NOMO-1 (cell line): Measurements from ENCODE around the gene ZC3H11A.
"Not testable (repeated sequence)": the region's sequence is repeated elsewhere in the genome, so short reads cannot be mapped to it uniquely, and the experiment has no call there.

Experiments used
- DNase-seq, 2 experiments: peaks; one replicate each; lab custom pipeline; 2025; ENCODE audit not compliant: unreplicated experiment in 2 of 2; lab: John Stamatoyannopoulos, UW

Gene ZC3H11A

GRCh38 chr1:203778789-203779188, 16.6 kb upstream of the ZC3H11A start:
- DNase-seq, result no peak

GRCh38 chr1:203781962-203782361, 13.5 kb upstream of the ZC3H11A start:
- DNase-seq, result no peak

GRCh38 chr1:203789966-203790365, 5.5 kb upstream of the ZC3H11A start:
- DNase-seq, result no peak

- DNase-seq, result no peak
Observed at GRCh38 chr1:203791498-203791897, 3.9 kb upstream of the ZC3H11A start.

GRCh38 chr1:203792486-203792885, 2.9 kb upstream of the ZC3H11A start:
- DNase-seq, result no peak

GRCh38 chr1:203793561-203793960, 1.9 kb upstream of the ZC3H11A start:
- DNase-seq, result not testable (repeated sequence)

- no peak for DNase-seq
Observed at GRCh38 chr1:203794764-203795440, 521 bp upstream of the ZC3H11A start.

- peak in 1 of 2 experiments; percentile 41 for DNase-seq
Observed at GRCh38 chr1:203796236-203796605, 798 bp downstream of the ZC3H11A start.

- no peak for DNase-seq
Observed at GRCh38 chr1:203797216-203797615, 1.8 kb downstream of the ZC3H11A start.

GRCh38 chr1:203797948-203798655, 2.7 kb downstream of the ZC3H11A start:
- no peak for DNase-seq

GRCh38 chr1:203799157-203799556, 3.7 kb downstream of the ZC3H11A start:
- no peak for DNase-seq

GRCh38 chr1:203799971-203800370, 4.5 kb downstream of the ZC3H11A start:
- no peak for DNase-seq

GRCh38 chr1:203805689-203806088, 10.3 kb downstream of the ZC3H11A start:
- no peak for DNase-seq

GRCh38 chr1:203807196-203807595, 11.8 kb downstream of the ZC3H11A start:
- no peak for DNase-seq

GRCh38 chr1:203813581-203814341, 18.3 kb downstream of the ZC3H11A start:
- no peak for DNase-seq

GRCh38 chr1:203818399-203818798, 23.0 kb downstream of the ZC3H11A start:
- DNase-seq, result no peak

- no peak for DNase-seq
Observed at GRCh38 chr1:203823306-203823705, 27.9 kb downstream of the ZC3H11A start.

- DNase-seq, result no peak
Observed at GRCh38 chr1:203826175-203826574, 30.8 kb downstream of the ZC3H11A start.

GRCh38 chr1:203828002-203828401, 32.6 kb downstream of the ZC3H11A start:
- DNase-seq, result no peak

GRCh38 chr1:203828503-203828902, 33.1 kb downstream of the ZC3H11A start:
- DNase-seq, result no peak

- peak in 1 of 2 experiments; percentile 31 for DNase-seq
Observed at GRCh38 chr1:203829247-203829646, 33.8 kb downstream of the ZC3H11A start.

- no peak for DNase-seq
Observed at GRCh38 chr1:203835476-203835875, 40.1 kb downstream of the ZC3H11A start.
